ENCODE results near the gene ZNF132. TPM values are rescaled to one million over a fixed set of nuclear protein-coding genes. Genes with fewer than 3 reads are reported as not detected.
"Not testable (repeated sequence)": the region's sequence is repeated elsewhere in the genome, so short reads cannot be mapped to it uniquely, and the experiment has no call there.

The ZNF132 gene
- 1 to 10 TPM; 4.9 to 5.2 TPM for total RNA-seq
- polyA plus RNA-seq, result 0.97 TPM

- peaks cover 3 to 50% (median 44%) of the 10 kb centered on the region in 5 donors for H3K9me3 Mint-ChIP-seq
- H3K36me3 Mint-ChIP-seq, result peaks cover 31 to 54% (median 48%) of the 10 kb centered on the region in 3 donors
- Histone ChIP-seq H3K9me3 (ENCODE audit: low read length) (peaks cover 33% of the 10 kb centered on the region), H3K4me1 (ENCODE audit: insufficient read depth, low read length) (peaks cover 20% of the 10 kb centered on the region), H3K27me3 (ENCODE audit: insufficient read depth, low read length, poor library complexity, severe bottlenecking) (no peaks in the 10 kb centered on the region), H3K36me3 (ENCODE audit: insufficient read depth, low read length) (peaks cover 18% of the 10 kb centered on the region), H3K27ac (ENCODE audit: low read depth, low read length) (peak within 1 kb of the TSS; percentile 80), H3K4me3 (ENCODE audit: low read length) (peak within 1 kb of the TSS; percentile 93)
- peaks cover 4% of the 10 kb centered on the region in 2 donors for H3K27me3 Mint-ChIP-seq
- ChIA-PET CTCF (interaction anchor here (1.4 kb wide), 1 partner anchor 12 kb away, joined by 3 read pairs; the partner anchor contains the start of gene ZNF324B), POLR2A (interaction anchor here (0.6 to 1.2 kb wide), 6 partner anchors 31 to 523 kb away, joined by 3 to 10 read pairs (median 3); partner anchors contain the start of genes MZF1, ZNF497 and ZNF584)
- DNase-seq, result peak; percentile 90 to 98 (median 94)
- H3K4me3 Mint-ChIP-seq, result peak within 1 kb of the TSS; percentile 88 to 97 (median 95)
- H3K4me1 Mint-ChIP-seq, result peaks cover 26 to 34% (median 30%) of the 10 kb centered on the region in 3 donors
- H3K27ac Mint-ChIP-seq, result peak within 1 kb of the TSS; percentile 85 to 100 (median 99)
These were observed at the start of gene ZNF132 for GRCh38 chr19:58439576-58440554. Gene ZNF132 (minus strand): TSS chr19:58440153. CDS start chr19:58439821, 332 bp downstream.

GRCh38 chr19:58484349-58484748, 44.4 kb upstream of the ZNF132 start:
- H3K9me3 Mint-ChIP-seq, H3K36me3 Mint-ChIP-seq, POLR2A ChIA-PET: not testable (repeated sequence)

GRCh38 chr19:58483776-58484175, 43.8 kb upstream of the ZNF132 start:
- Histone ChIP-seq H3K27me3 (ENCODE audit: insufficient read depth, low read length, poor library complexity, severe bottlenecking) (no peaks in the 10 kb centered on the region), H3K36me3 (ENCODE audit: insufficient read depth, low read length) (no peaks in the 10 kb centered on the region), H3K27ac (ENCODE audit: low read depth, low read length) (no peak overlapping the region), H3K4me1 (ENCODE audit: insufficient read depth, low read length) (no peaks in the 10 kb centered on the region), H3K9me3 (ENCODE audit: low read length) (no peaks in the 10 kb centered on the region), H3K4me3 (ENCODE audit: low read length) (no peak overlapping the region)
- Mint-ChIP-seq H3K9me3 (no peaks in the 10 kb centered on the region), H3K27ac (no peak overlapping the region), H3K4me1 (peaks cover 0 to 2% (median 1%) of the 10 kb centered on the region in 3 donors), H3K4me3 (no peak overlapping the region), H3K27me3 (no peaks in the 10 kb centered on the region), H3K36me3 (peaks cover 0 to 9% (median 3%) of the 10 kb centered on the region in 3 donors)
- POLR2A ChIA-PET, result interaction anchor here (0.6 kb wide), 1 partner anchor 90 kb away, joined by 10 read pairs; no protein-coding TSS in a partner anchor
- DNase-seq, result no peak
- CTCF ChIA-PET, result no interaction called here

More at GRCh38 chr19:58484349-58484748, 44.4 kb upstream of the ZNF132 start:
- H3K27ac ChIP-seq (ENCODE audit: low read depth, low read length); H3K27me3 Mint-ChIP-seq; H3K4me3 Mint-ChIP-seq; H3K9me3 ChIP-seq (ENCODE audit: low read length); DNase-seq; H3K4me1 ChIP-seq (ENCODE audit: insufficient read depth, low read length); H3K27ac Mint-ChIP-seq; CTCF ChIA-PET; H3K4me1 Mint-ChIP-seq; H3K27me3 ChIP-seq (ENCODE audit: insufficient read depth, low read length, poor library complexity, severe bottlenecking); H3K36me3 ChIP-seq (ENCODE audit: insufficient read depth, low read length); H3K4me3 ChIP-seq (ENCODE audit: low read length): not testable (repeated sequence)

- Mint-ChIP-seq H3K9me3 (no peaks in the 10 kb centered on the region), H3K4me1 (peaks cover 0 to 2% (median 0%) of the 10 kb centered on the region in 3 donors), H3K36me3 (peaks cover 0 to 9% (median 3%) of the 10 kb centered on the region in 3 donors), H3K27me3 (no peaks in the 10 kb centered on the region), H3K27ac (no peak overlapping the region), H3K4me3 (no peak overlapping the region)
- H3K4me1 ChIP-seq (ENCODE audit: insufficient read depth, low read length), result no peaks in the 10 kb centered on the region
- ChIA-PET CTCF (interaction anchor here (1.3 kb wide), 1 partner anchor 99 kb away, joined by 4 read pairs; no protein-coding TSS in a partner anchor), POLR2A (no interaction called here)
- DNase-seq, result no peak
- no peaks in the 10 kb centered on the region for H3K36me3 ChIP-seq (ENCODE audit: insufficient read depth, low read length)
- no peaks in the 10 kb centered on the region for H3K9me3 ChIP-seq (ENCODE audit: low read length)
- H3K27me3 ChIP-seq (ENCODE audit: insufficient read depth, low read length, poor library complexity, severe bottlenecking), result no peaks in the 10 kb centered on the region
- no peak overlapping the region for H3K27ac ChIP-seq (ENCODE audit: low read depth, low read length)
- H3K4me3 ChIP-seq (ENCODE audit: low read length), result no peak overlapping the region
These were observed 42.4 kb upstream of the ZNF132 start for GRCh38 chr19:58482372-58482771.

GRCh38 chr19:58480831-58481230, 40.9 kb upstream of the ZNF132 start:
- no peak overlapping the region for H3K27ac ChIP-seq (ENCODE audit: low read depth, low read length)
- Mint-ChIP-seq H3K27me3 (no peaks in the 10 kb centered on the region), H3K4me3 (no peak overlapping the region), H3K27ac (peak overlapping the region in 1 of 8 donors; percentile 75), H3K36me3 (peaks cover 0 to 13% (median 3%) of the 10 kb centered on the region in 3 donors), H3K9me3 (no peaks in the 10 kb centered on the region), H3K4me1 (peaks cover 8 to 11% (median 10%) of the 10 kb centered on the region in 3 donors)
- ChIA-PET POLR2A (no interaction called here), CTCF (no interaction called here)
- no peaks in the 10 kb centered on the region for H3K9me3 ChIP-seq (ENCODE audit: low read length)
- DNase-seq, result no peak
- H3K27me3 ChIP-seq (ENCODE audit: insufficient read depth, low read length, poor library complexity, severe bottlenecking), result no peaks in the 10 kb centered on the region
- H3K4me3 ChIP-seq (ENCODE audit: low read length), result no peak overlapping the region
- no peaks in the 10 kb centered on the region for H3K36me3 ChIP-seq (ENCODE audit: insufficient read depth, low read length)
- H3K4me1 ChIP-seq (ENCODE audit: insufficient read depth, low read length), result peaks cover 8% of the 10 kb centered on the region

- ChIA-PET POLR2A (no interaction called here), CTCF (no interaction called here)
- DNase-seq, result no peak
- Mint-ChIP-seq H3K9me3 (no peaks in the 10 kb centered on the region), H3K27ac (no peak overlapping the region), H3K4me1 (peaks cover 9 to 15% (median 13%) of the 10 kb centered on the region in 3 donors), H3K27me3 (no peaks in the 10 kb centered on the region), H3K4me3 (no peak overlapping the region), H3K36me3 (peaks cover 0 to 15% (median 3%) of the 10 kb centered on the region in 3 donors)
- H3K4me3 ChIP-seq (ENCODE audit: low read length), result no peak overlapping the region
- H3K9me3 ChIP-seq (ENCODE audit: low read length), result no peaks in the 10 kb centered on the region
- peaks cover 8% of the 10 kb centered on the region for H3K4me1 ChIP-seq (ENCODE audit: insufficient read depth, low read length)
- no peaks in the 10 kb centered on the region for H3K27me3 ChIP-seq (ENCODE audit: insufficient read depth, low read length, poor library complexity, severe bottlenecking)
- no peak overlapping the region for H3K27ac ChIP-seq (ENCODE audit: low read depth, low read length)
- H3K36me3 ChIP-seq (ENCODE audit: insufficient read depth, low read length), result no peaks in the 10 kb centered on the region
These were observed 40.5 kb upstream of the ZNF132 start for GRCh38 chr19:58480481-58480830.

GRCh38 chr19:58479736-58480480, 40.0 kb upstream of the ZNF132 start:
- DNase-seq, result no peak
- no peaks in the 10 kb centered on the region for H3K9me3 Mint-ChIP-seq
- Histone ChIP-seq H3K4me1 (ENCODE audit: insufficient read depth, low read length) (peaks cover 14% of the 10 kb centered on the region), H3K9me3 (ENCODE audit: low read length) (no peaks in the 10 kb centered on the region), H3K27me3 (ENCODE audit: insufficient read depth, low read length, poor library complexity, severe bottlenecking) (no peaks in the 10 kb centered on the region), H3K27ac (ENCODE audit: low read depth, low read length) (no peak overlapping the region), H3K36me3 (ENCODE audit: insufficient read depth, low read length) (no peaks in the 10 kb centered on the region), H3K4me3 (ENCODE audit: low read length) (no peak overlapping the region)
- H3K36me3 Mint-ChIP-seq, result peaks cover 0 to 15% (median 3%) of the 10 kb centered on the region in 3 donors
- no peak overlapping the region for H3K27ac Mint-ChIP-seq
- peaks cover 14 to 20% (median 19%) of the 10 kb centered on the region in 3 donors for H3K4me1 Mint-ChIP-seq
- POLR2A ChIA-PET, result no interaction called here
- H3K27me3 Mint-ChIP-seq, result no peaks in the 10 kb centered on the region
- no peak overlapping the region for H3K4me3 Mint-ChIP-seq
- CTCF ChIA-PET, result no interaction called here

Measured in CD8-positive, alpha-beta memory T cell (primary cell).